Measurements from ENCODE around the gene NECAB3.

DNA sequence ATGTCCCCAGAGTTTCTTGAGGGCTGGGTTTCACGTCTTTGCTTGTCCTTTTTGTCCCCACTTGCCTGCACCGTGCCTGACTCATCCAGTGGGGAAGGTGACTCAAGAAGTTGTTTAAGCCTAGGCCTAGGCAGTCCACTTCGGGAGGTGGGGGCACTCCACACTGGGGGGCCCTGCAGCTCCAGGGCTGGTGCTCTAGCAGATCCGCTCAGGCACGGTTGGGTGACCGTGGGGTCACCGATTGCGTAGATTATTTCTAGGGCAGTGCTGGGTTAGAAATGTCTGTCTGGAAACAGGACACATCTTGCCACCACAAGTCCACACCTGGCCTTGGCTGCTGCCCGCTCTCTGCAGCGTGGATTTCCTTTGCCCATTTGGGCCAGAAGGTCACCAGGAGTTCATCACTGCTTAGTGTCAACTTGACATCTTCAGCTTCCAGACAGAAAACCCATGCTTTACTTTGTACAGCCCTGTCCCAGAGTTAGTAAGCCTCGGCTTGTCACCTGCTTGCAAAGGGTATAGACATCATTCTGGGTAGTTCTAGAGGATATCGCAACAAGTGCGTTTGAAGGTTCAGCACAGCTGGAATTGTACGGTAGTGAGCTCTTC is 25.7 kb downstream of the NECAB3 start:
- TF ChIP-seq, protein P1, sequence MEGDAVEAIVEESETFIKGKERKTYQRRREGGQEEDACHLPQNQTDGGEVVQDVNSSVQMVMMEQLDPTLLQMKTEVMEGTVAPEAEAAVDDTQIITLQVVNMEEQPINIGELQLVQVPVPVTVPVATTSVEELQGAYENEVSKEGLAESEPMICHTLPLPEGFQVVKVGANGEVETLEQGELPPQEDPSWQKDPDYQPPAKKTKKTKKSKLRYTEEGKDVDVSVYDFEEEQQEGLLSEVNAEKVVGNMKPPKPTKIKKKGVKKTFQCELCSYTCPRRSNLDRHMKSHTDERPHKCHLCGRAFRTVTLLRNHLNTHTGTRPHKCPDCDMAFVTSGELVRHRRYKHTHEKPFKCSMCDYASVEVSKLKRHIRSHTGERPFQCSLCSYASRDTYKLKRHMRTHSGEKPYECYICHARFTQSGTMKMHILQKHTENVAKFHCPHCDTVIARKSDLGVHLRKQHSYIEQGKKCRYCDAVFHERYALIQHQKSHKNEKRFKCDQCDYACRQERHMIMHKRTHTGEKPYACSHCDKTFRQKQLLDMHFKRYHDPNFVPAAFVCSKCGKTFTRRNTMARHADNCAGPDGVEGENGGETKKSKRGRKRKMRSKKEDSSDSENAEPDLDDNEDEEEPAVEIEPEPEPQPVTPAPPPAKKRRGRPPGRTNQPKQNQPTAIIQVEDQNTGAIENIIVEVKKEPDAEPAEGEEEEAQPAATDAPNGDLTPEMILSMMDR (conservative IDR thresholded peaks at IDR 0.05; ENCODE audit: low read depth, low read length): no peak
- no peak for TF ChIP-seq EZH2phosphoT487 (IDR thresholded peaks at IDR 0.05; ENCODE audit: borderline replicate concordance, low read length)
- TF ChIP-seq EZH2 (IDR thresholded peaks at IDR 0.05; ENCODE audit: low read length, unreplicated experiment): no peak
